Breast epithelium (tissue), 4 donors: ENCODE data around the gene PROM2. TPM values are rescaled to one million over a fixed set of nuclear protein-coding genes. Genes with fewer than 3 reads are reported as not detected.

Experiments
- DNase-seq, 2 donors: peaks; one replicate each; pipeline ENCODE4 v3.0.0-alpha.2; 2019; ENCODE audit warnings: low spot score in 2 of 2
- H3K27ac ChIP-seq, 2 donors: fragments of 200-600 bp; sonication (generic) in 1 of 2; one replicate each; pipeline ENCODE4 v1.5.1; 2016 to 2019; ENCODE audit warnings: mild to moderate bottlenecking in 1 of 2
- H3K27me3 ChIP-seq, 2 donors: fragments of 200-600 bp; sonication (generic) in 1 of 2; one replicate each; pipeline versions ENCODE4 v1.5.1 to v1.6.0; 2017 to 2019; ENCODE audit warnings: control low read depth in 1 of 2, mild to moderate bottlenecking in 1 of 2
- H3K36me3 ChIP-seq: fragments of 200-600 bp; one replicate; pipeline ENCODE4 v1.5.1; 2019
- H3K4me1 ChIP-seq, 2 donors: fragments of 200-600 bp; sonication (generic); one replicate each; pipeline ENCODE4 v1.5.1; 2016 to 2019; ENCODE audit warnings: control low read depth in 1 of 2
- H3K4me3 ChIP-seq, 3 donors: fragments of 200-600 bp; sonication (generic); 1 replicate in 2 of 3; 2 replicates in 1 of 3; pipeline ENCODE4 v1.5.1; 2016 to 2019; ENCODE audit warnings: mild to moderate bottlenecking in 3 of 3, moderate library complexity in 2 of 3
- H3K9me3 ChIP-seq, 2 donors: fragments of 200-600 bp; sonication (generic) in 1 of 2; one replicate each; pipeline ENCODE4 v1.5.1; 2016 to 2019; ENCODE audit warnings: control low read depth in 1 of 2
- CTCF ChIP-seq, 3 donors: fragments of 450-650 bp; IDR thresholded peaks; one replicate each; pipeline ENCODE4 v1.5.1; 2016 to 2017; ENCODE audit warnings: antibody characterized with exemption in 3 of 3, mild to moderate bottlenecking in 3 of 3, moderate library complexity in 3 of 3
- POLR2A ChIP-seq: fragments of 450-650 bp; IDR thresholded peaks from one replicate; pipeline ENCODE4 v1.6.1; 2016; ENCODE audit warnings: antibody characterized with exemption, mild to moderate bottlenecking, moderate library complexity
- POLR2AphosphoS5 ChIP-seq, 3 donors: sonication (generic); formaldehyde crosslinking; IDR thresholded peaks; one replicate each; pipeline ENCODE4 v1.6.1; 2017; ENCODE audit warnings: antibody characterized with exemption in 3 of 3
- intact Hi-C: fragments of 100-400 bp; cut with DNase I; formaldehyde crosslinking; loops from one replicate; pipeline ENCODE4 v1.15.1; 2023; ENCODE audit warnings: low total_unique reads
- total RNA-seq, 3 donors: library from RNA; depleted of rRNA; stranded (reverse); fragments of >200 nt; gene quantifications; one replicate each; pipeline ENCODE4 v1.1.0, GENCODE V29; 2016

PROM2 gene
- total RNA-seq, 3 donors from 2014 or later = 1.4 to 48.8 (median 47.7) TPM

- intact Hi-C loops = no loop called here
- TF ChIP-seq POLR2A = no peak
- no peak for TF ChIP-seq POLR2AphosphoS5 (IDR thresholded peaks at IDR 0.05)
- TF ChIP-seq CTCF (IDR thresholded peaks at IDR 0.05) = no peak
- Histone ChIP-seq H3K27me3 (no peaks in the 10 kb centered on the region), H3K9me3 (no peaks in the 10 kb centered on the region), H3K27ac (no peak overlapping the region), H3K4me1 (peaks cover 0 to 4% of the 10 kb centered on the region in 2 donors), H3K4me3 (no peak overlapping the region), H3K36me3 (no peaks in the 10 kb centered on the region)
- DNase-seq = peak in 1 of 2 donors; percentile 53
Observed at GRCh38 chr2:95300450-95300849, 26.2 kb downstream of the PROM2 start.

- Histone ChIP-seq H3K9me3 (no peaks in the 10 kb centered on the region), H3K27me3 (no peaks in the 10 kb centered on the region), H3K4me1 (peaks cover 0 to 4% of the 10 kb centered on the region in 2 donors), H3K4me3 (no peak overlapping the region), H3K36me3 (no peaks in the 10 kb centered on the region), H3K27ac (no peak overlapping the region)
- intact Hi-C loops = no loop called here
- DNase-seq = no peak
- no peak for TF ChIP-seq CTCF (IDR thresholded peaks at IDR 0.05)
- TF ChIP-seq POLR2AphosphoS5 (IDR thresholded peaks at IDR 0.05) = no peak
- no peak for TF ChIP-seq POLR2A
Observed at GRCh38 chr2:95301186-95301585, 26.9 kb downstream of the PROM2 start.

- Histone ChIP-seq H3K27me3 (no peaks in the 10 kb centered on the region), H3K4me3 (no peak overlapping the region), H3K36me3 (no peaks in the 10 kb centered on the region), H3K9me3 (no peaks in the 10 kb centered on the region), H3K27ac (no peak overlapping the region), H3K4me1 (peaks cover 0 to 4% of the 10 kb centered on the region in 2 donors)
- no peak for DNase-seq
- TF ChIP-seq CTCF (IDR thresholded peaks at IDR 0.05) = no peak
- TF ChIP-seq POLR2AphosphoS5 (IDR thresholded peaks at IDR 0.05) = no peak
- TF ChIP-seq POLR2A = no peak
- intact Hi-C loops = no loop called here
Observed at GRCh38 chr2:95301876-95302641, 27.8 kb downstream of the PROM2 start.

- intact Hi-C loops = no loop called here
- H3K4me1 ChIP-seq = no peaks in the 10 kb centered on the region
- no peaks in the 10 kb centered on the region for H3K9me3 ChIP-seq
- no peaks in the 10 kb centered on the region for H3K27me3 ChIP-seq
- DNase-seq = no peak
- no peak overlapping the region for H3K4me3 ChIP-seq
- H3K36me3 ChIP-seq = no peaks in the 10 kb centered on the region
- no peak for TF ChIP-seq POLR2A
- TF ChIP-seq POLR2AphosphoS5 (IDR thresholded peaks at IDR 0.05) = no peak
- no peak for TF ChIP-seq CTCF (IDR thresholded peaks at IDR 0.05)
- no peak overlapping the region for H3K27ac ChIP-seq
Observed at GRCh38 chr2:95303191-95303919, 29.1 kb downstream of the PROM2 start.

- Histone ChIP-seq H3K4me1 (no peaks in the 10 kb centered on the region), H3K27me3 (no peaks in the 10 kb centered on the region), H3K9me3 (no peaks in the 10 kb centered on the region), H3K27ac (peak overlapping the region; percentile 40 to 61), H3K36me3 (no peaks in the 10 kb centered on the region), H3K4me3 (no peak overlapping the region)
- TF ChIP-seq CTCF (IDR thresholded peaks at IDR 0.05) (no peak), POLR2A (no peak), POLR2AphosphoS5 (IDR thresholded peaks at IDR 0.05) (no peak)
- intact Hi-C loops = no loop called here
- peak in 1 of 2 donors; percentile 50 for DNase-seq
Observed at GRCh38 chr2:95305380-95306061, 31.3 kb downstream of the PROM2 start.
